ENCODE results near the gene CNTN6.

- TF ChIP-seq CTCF (conservative IDR thresholded peaks at IDR 0.05; ENCODE audit: low read depth in 2 of 2), result no peak
- TF ChIP-seq EZH2 (IDR thresholded peaks at IDR 0.05; ENCODE audit: low read depth, unreplicated experiment), result no peak
- no peak for TF ChIP-seq REST (IDR thresholded peaks at IDR 0.05; ENCODE audit: unreplicated experiment)
These were observed 46.2 kb downstream of the CNTN6 start for GRCh38 chr3:1139071-1139470.

All from GM23338 (cell line).